H1 (cell line): ENCODE data around the gene CSE1L. TPM values are rescaled to one million over a fixed set of nuclear protein-coding genes. Genes with fewer than 3 reads are reported as not detected.

Experiments
- BACH1 ChIP-seq: IDR thresholded peaks from 2 replicates; pipeline ENCODE4 v1.6.1; 2012; ENCODE audit warnings: low read length, improper control_type of control experiment
- BCL11A ChIP-seq, 2 experiments: IDR thresholded peaks; one replicate each; pipeline ENCODE4 v1.6.1; 2011; ENCODE audit warnings: low read depth in 2 of 2, low read length in 2 of 2, mild to moderate bottlenecking in 2 of 2
- CBX8 ChIP-seq: fragments of 300-800, 300-1000 bp; sonication (generic); IDR thresholded peaks from 2 replicates; pipeline ENCODE4 v1.7.1; 2016; ENCODE audit warnings: low read depth, low read length, borderline replicate concordance
- CHD2 ChIP-seq: IDR thresholded peaks from 2 replicates; pipeline ENCODE4 v1.6.1; 2012; ENCODE audit warnings: low read length, improper control_type of control experiment
- GTF2F1 ChIP-seq: IDR thresholded peaks from 2 replicates; pipeline ENCODE4 v1.6.1; 2012; ENCODE audit warnings: low read depth, low read length, improper control_type of control experiment, borderline replicate concordance
- KDM1A ChIP-seq: fragments of 200-600, 300-600 bp; sonication (generic); IDR thresholded peaks from 2 replicates; pipeline ENCODE4 v1.7.1; 2016; ENCODE audit warnings: mild to moderate bottlenecking, low read length, borderline replicate concordance
- KDM4A ChIP-seq: IDR thresholded peaks from one replicate; pipeline ENCODE4 v1.7.1; 2012; ENCODE audit warnings: low read depth, mild to moderate bottlenecking, moderate library complexity, low read length, inconsistent platforms; ENCODE audit not compliant: severe bottlenecking
- KDM5A ChIP-seq: fragments of 200-600 bp; IDR thresholded peaks from 2 replicates; pipeline ENCODE4 v1.7.1; 2012; ENCODE audit warnings: mild to moderate bottlenecking, low read length, inconsistent platforms, mixed read lengths
- NRF1 ChIP-seq: IDR thresholded peaks from 2 replicates; pipeline ENCODE4 v1.6.1; 2011; ENCODE audit warnings: mild to moderate bottlenecking, low read depth, low read length, improper control_type of control experiment
- PHF8 ChIP-seq: fragments of 200-600 bp; sonication (generic); conservative IDR thresholded peaks from 2 replicates; pipeline ENCODE4 v1.7.1; 2012; ENCODE audit warnings: low read depth, mild to moderate bottlenecking, inconsistent platforms, low read length, moderate library complexity
- POLR2A ChIP-seq, 2 experiments: IDR thresholded peaks; 1 replicate in 1 of 2; 2 replicates in 1 of 2; pipeline ENCODE4 v1.6.1; 2011; ENCODE audit warnings: low read depth in 2 of 2, low read length in 2 of 2, mild to moderate bottlenecking in 2 of 2; ENCODE audit errors: control extremely low read depth in 1 of 2
- POU5F1 ChIP-seq: IDR thresholded peaks from 2 replicates; pipeline ENCODE4 v1.6.1; 2011; ENCODE audit warnings: low read depth, mild to moderate bottlenecking, low read length, moderate library complexity
- RBBP5 ChIP-seq: IDR thresholded peaks from 2 replicates; pipeline ENCODE4 v1.7.1; 2012; ENCODE audit warnings: low read depth, mild to moderate bottlenecking, inconsistent platforms, low read length, moderate library complexity, borderline replicate concordance
- SAP30 ChIP-seq: fragments of 300-600 bp; sonication (generic); IDR thresholded peaks from 2 replicates; pipeline ENCODE4 v1.7.1; 2012; ENCODE audit warnings: low read length, moderate library complexity, mild to moderate bottlenecking, inconsistent platforms; ENCODE audit not compliant: insufficient read depth, insufficient replicate concordance
- SP1 ChIP-seq: IDR thresholded peaks from 2 replicates; pipeline ENCODE4 v1.6.1; 2011; ENCODE audit warnings: low read depth, low read length
- SP2 ChIP-seq: IDR thresholded peaks from 2 replicates; pipeline ENCODE4 v1.6.1; 2012; ENCODE audit warnings: mild to moderate bottlenecking, low read length, inconsistent platforms
- TAF1 ChIP-seq: IDR thresholded peaks from 2 replicates; pipeline ENCODE4 v1.6.1; 2011; ENCODE audit warnings: mild to moderate bottlenecking, low read depth, low read length
- TBP ChIP-seq: IDR thresholded peaks from 2 replicates; pipeline ENCODE4 v1.6.1; 2011; ENCODE audit warnings: low read depth, low read length, improper control_type of control experiment
- ZNF274 ChIP-seq: IDR thresholded peaks from 2 replicates; pipeline ENCODE4 v1.7.0; 2012; ENCODE audit warnings: low read length, borderline replicate concordance; ENCODE audit errors: extremely low read depth
- polyA plus RNA-seq, 7 experiments: library from polyadenylated mRNA; depleted of rRNA in 3 of 7; stranded (reverse) in 5 of 7; unstranded in 2 of 7; fragments of >200 nt in 5 of 7; fragments of 200-250 nt in 2 of 7; gene quantifications; 1 replicate in 5 of 7; 2 replicates in 1 of 7; 4 replicates in 1 of 7; pipeline versions ENCODE4 v1.2.1 to v1.2.3, GENCODE V29; 2011 to 2013; ENCODE audit warnings: missing spikeins in 2 of 7, mixed read lengths in 2 of 7
- total RNA-seq: library from RNA; stranded (reverse); fragmentation: NEBNext Ultra II Directional; extraction: Animal tissue kit (Norgen Biotek cat#: 25700); gene quantifications from 2 replicates; pipeline ENCODE4 v1.2.1, GENCODE V29; 2021
- TF ChIP-seq, protein P1 (sequence below): IDR thresholded peaks from 2 replicates; pipeline ENCODE4 v1.6.1; 2012; ENCODE audit warnings: low read length, inconsistent platforms
- TF ChIP-seq, protein P2 (sequence below): IDR thresholded peaks from 2 replicates; pipeline ENCODE4 v1.6.1; 2012; ENCODE audit warnings: inconsistent platforms
- TF ChIP-seq, protein P3 (sequence below): IDR thresholded peaks from 2 replicates; pipeline ENCODE4 v1.6.1; 2012; ENCODE audit warnings: inconsistent platforms

Gene CSE1L
- total and polyA plus RNA-seq, 2 of the 8 experiments (the other 6 are each of a cell fraction or from before 2014, with no cell fraction given), result 94.1 to 269 TPM

DNA sequence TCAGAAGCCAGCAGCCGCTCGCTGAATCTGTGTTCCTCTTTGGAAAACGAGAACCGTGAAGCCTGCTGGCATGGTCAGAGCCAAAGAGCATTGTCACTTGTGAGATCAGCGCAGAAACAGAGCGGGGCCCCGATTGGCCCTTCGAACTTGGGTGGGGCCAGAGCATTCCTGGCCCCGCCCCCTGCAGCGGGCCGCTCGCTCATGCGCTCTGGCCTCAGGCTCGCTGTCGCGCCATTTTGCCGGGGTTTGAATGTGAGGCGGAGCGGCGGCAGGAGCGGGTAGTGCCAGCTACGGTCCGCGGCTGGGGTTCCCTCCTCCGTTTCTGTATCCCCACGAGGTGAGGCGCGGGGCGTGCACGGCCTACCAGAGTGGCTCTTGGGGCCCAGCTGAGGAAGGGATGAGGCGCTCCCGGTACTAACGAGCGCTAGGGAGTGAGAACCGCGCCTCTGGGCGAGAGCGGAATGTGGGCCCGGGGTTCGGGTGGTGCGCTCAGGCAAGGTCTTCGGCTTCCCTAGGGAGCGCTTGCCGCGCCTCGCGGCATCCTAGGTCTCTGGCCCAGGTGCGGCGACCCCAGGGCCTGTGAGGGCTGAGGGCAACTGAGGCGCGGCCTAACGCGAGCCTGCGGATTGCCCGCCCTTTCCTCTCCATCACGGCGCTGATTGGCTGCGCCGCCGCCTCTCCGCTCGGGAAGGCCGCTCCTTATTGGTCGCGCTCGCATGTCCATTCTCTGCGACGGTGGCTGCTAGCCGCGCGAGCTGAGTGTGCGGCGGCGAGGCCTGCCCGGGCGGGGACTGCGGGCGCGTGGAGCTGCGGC is at the start of gene CSE1L (continued):
- TF ChIP-seq, protein P1, sequence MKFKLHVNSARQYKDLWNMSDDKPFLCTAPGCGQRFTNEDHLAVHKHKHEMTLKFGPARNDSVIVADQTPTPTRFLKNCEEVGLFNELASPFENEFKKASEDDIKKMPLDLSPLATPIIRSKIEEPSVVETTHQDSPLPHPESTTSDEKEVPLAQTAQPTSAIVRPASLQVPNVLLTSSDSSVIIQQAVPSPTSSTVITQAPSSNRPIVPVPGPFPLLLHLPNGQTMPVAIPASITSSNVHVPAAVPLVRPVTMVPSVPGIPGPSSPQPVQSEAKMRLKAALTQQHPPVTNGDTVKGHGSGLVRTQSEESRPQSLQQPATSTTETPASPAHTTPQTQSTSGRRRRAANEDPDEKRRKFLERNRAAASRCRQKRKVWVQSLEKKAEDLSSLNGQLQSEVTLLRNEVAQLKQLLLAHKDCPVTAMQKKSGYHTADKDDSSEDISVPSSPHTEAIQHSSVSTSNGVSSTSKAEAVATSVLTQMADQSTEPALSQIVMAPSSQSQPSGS, result peak; percentile 22; the same call in 1 of the 2 replicates
- TF ChIP-seq POLR2A (IDR thresholded peaks at IDR 0.05; ENCODE audit: control extremely low read depth in 1 of 2, low read depth in 2 of 2, low read length in 2 of 2) (peak; percentile 96 to 98), RBBP5 (peak; percentile 25; the same call in 1 of the 2 replicates), BCL11A (IDR thresholded peaks at IDR 0.05; ENCODE audit: low read depth in 2 of 2, low read length in 2 of 2) (no peak), NRF1 (peak; percentile 96), KDM4A (no peak), SP1 (peak; percentile 89), POU5F1 (no peak), ZNF274 (no peak), TAF1 (peak; percentile 96), KDM5A (0 out of 2 replicates have a peak, but pooled peaks have one; percentile 56), BACH1 (0 out of 2 replicates have a peak, but pooled peaks have one; percentile 20), TBP (peak; percentile 88), SP2 (peak; percentile 58), CHD2 (peak; percentile 78), CBX8 (no peak), KDM1A (no peak), GTF2F1 (peak; percentile 74), PHF8 (peak; percentile 99), SAP30 (no peak)
- TF ChIP-seq, protein P2, sequence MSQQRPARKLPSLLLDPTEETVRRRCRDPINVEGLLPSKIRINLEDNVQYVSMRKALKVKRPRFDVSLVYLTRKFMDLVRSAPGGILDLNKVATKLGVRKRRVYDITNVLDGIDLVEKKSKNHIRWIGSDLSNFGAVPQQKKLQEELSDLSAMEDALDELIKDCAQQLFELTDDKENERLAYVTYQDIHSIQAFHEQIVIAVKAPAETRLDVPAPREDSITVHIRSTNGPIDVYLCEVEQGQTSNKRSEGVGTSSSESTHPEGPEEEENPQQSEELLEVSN, result peak; percentile 73; the same call in 1 of the 2 replicates
- TF ChIP-seq, protein P3, sequence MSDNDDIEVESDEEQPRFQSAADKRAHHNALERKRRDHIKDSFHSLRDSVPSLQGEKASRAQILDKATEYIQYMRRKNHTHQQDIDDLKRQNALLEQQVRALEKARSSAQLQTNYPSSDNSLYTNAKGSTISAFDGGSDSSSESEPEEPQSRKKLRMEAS, result peak; percentile 86
